Measurements from ENCODE around the gene UBE2Z.

Gene UBE2Z

DNA sequence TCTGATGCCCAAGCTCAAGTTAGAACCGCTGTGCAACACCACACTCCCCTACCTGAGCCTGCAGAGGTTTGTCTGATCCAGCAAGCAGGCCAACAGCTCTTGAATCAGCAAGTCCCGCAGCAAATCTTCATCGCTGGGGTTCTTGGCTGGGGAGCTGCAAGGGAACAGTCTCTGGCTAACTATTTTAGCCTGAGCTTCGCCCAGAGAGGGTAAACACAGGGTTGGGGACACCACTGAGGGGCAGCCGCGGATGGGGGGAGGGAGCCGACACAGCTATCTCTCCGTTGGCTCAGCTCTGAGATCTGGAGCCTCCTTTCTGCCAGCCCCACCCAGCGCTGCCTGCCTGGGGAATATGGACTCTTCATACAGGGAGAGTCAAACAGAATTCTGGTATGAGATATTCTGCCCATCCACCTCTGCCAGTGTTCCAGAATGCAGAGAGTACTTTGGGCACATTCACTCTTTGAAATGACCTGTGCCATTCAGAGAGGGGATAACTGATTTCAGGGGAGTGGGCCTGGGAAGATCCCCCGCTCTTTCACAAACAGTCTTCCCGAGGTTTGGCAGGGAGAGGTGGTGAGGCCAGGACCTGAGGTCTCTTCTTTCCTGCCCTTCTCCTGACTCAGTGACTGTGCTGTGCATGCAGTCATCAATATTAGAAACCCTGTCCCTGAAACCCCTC, 52.8 kb downstream of the UBE2Z start:
- DNase-seq (ENCODE audit: low read depth): no peak

DNA sequence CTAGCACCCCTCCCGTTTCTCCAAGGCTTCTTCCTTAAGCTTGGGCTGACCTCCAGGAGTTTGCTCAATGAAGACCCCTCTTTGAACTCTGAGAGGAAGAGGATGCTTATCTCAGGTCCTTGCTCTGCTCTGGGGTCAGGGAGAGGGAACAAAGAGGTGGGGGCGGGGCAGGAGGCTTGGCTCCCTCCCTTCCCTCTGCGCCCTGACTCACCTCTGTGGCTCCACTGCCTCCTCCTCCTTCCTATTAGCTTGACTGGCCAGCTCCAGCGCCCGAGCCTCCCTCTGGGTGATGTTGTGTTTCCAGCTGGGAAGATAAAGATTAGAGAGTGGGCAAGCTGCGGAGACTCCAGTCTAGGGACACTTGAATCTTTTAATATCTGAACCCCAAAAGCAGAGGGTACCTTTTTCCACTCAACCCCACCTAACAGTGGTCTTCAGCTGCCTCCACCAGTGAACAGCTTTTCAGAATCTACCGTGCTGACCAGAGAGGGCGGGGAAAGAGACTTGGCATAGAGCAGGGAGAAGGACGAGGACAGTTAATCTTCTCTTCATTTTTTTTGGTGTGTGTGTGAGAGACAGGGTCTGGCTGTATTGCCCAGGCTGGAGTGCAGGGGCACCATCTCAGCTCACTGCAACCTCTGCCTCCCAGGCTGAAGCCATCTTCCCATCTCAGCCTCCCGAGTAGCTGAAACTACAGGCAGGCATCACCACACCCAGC, 53.5 kb downstream of the UBE2Z start:
- DNase-seq (ENCODE audit: low read depth): no peak

DNA sequence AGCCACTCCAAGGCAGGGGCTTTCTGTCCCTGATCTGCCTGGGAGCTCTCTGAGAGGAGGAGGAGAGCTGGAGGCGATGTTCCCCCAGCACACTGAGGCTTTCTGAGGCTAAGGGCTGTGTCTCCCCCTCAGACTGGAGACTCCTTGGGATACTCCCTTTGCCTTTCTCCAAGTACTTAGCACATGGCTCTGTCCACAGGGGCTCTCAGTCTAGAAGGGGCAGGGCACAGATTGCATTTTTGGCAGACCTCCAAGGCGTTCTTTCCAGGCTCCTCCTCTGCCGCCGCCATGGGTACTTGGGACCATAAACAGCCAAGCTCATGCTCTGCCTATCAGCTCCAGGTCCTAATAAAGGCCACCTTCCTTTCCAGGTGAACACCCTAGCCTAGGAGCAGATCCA, 62.0 kb downstream of the UBE2Z start:
- DNase-seq (ENCODE audit: low read depth): no peak

DNA sequence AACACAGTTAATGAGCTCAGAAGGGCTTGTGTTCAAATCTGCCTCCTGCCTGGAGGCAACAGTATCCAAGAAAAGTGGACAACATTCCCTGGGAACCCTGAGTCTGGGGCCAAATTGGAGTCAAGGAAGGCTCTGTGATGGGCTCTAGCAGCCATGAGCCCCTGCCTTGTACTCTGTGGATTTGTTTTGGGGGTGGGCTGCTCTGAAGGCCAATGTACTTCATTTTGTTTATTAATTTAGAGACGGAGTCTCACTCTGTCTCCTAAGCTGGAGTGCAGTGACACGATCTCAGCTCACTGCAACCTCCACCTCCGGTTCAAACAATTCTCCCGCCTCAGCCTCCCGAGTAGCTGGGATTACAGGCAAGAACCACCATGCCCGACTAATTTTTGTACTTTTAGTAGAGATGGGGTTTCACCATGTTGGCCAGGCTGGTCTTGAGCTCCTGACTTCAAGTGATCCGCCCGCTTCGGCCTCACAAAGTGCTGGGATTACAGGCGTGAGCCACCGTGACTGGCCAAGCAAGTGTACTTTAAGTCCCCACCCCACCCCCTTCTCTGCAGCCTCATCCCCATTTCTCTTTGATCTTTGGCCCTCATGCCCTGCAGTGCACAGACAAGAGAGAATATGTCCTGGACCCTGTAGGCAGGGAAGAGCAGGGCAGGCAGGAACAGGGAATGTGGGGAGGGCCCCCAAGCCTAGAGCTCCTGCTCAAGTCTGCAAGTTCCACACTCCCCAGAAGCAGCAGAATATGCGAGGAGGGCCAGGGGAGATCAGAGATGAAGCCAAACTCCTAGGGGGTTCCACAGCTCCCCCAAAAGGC, 62.9 kb downstream of the UBE2Z start:
- no peak for DNase-seq (ENCODE audit: low read depth)

DNA sequence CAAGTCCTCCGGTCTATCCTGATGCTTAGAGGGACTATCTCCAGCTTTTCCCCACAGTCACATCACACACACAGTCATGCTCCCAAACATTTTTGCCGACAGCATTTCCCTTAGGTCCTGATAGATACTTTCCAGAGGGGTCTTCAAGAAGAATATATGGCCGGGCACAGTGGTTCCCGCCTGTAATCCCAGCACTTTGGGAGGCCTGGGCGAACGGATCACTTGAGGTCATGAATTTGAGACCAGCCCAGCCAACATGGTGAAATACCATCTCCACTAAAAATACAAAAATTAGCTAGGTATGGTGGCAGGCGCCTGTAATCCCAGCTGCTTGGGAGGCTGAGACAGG, 64.5 kb downstream of the UBE2Z start:
- no peak for DNase-seq (ENCODE audit: low read depth)

DNA sequence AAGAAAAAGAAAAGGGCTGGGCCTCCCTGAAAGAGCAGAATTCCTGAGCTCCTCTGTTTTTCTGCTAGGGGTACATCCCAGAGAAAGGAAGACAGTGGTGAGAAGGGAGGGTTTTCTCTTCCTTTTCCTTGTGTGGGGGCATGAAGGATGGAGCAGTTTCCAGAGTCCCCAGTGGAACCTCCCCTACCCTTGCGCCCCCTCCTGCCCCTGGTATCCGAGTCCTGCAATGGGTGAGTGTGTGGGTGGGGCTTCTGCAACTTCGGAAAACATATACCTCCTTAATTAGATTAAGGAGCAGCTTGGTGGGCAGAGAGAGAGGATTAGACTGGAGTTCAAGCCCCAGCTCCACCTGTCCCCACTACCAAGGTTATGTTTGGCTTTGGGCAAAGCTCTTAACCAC, 65.6 kb downstream of the UBE2Z start:
- DNase-seq (ENCODE audit: low read depth): no peak

Data from stimulated activated CD8-positive, alpha-beta memory T cell treated with anti-CD3 and anti-CD28 coated beads, Interleukin-15, amount 100 ng/mL, for 24 hours (primary cell).